IMR-90 (cell line): ENCODE results near the gene ACOXL. TPM values are rescaled to one million over a fixed set of nuclear protein-coding genes. Genes with fewer than 3 reads are reported as not detected.

Experiments used
- ATAC-seq: fragments of 200-7000 bp; cut with Tn5 transposase; 2 replicates; pipeline ENCODE4 v1.9.1; 2020; ENCODE audit warnings: low read depth, mild to moderate bottlenecking, moderate library complexity
- BruUV-seq: library from RNA; stranded (reverse); fragments of 400-500 nt; replicated peaks from 2 replicates; lab custom pipeline; 2021; lab: Mats Ljungman, UMichigan
- CTCF ChIA-PET: fragments of 300-600 bp; formaldehyde crosslinking; extraction: SDS; loops from one replicate; lab custom pipeline; 2021; ENCODE audit warnings: antibody characterized with exemption; lab: Yijun Ruan, JAX
- POLR2A ChIA-PET: fragments of 300-600 bp; sonication (Branson Sonifier 250); formaldehyde crosslinking; loops from one replicate; lab custom pipeline; 2022; ENCODE audit warnings: antibody characterized with exemption; ENCODE audit not compliant: unreplicated experiment; lab: Charles Lee
- DNase-seq: peaks from one replicate; pipeline ENCODE4 v3.0.0; 2013
- H2AFZ ChIP-seq: replicated peaks from 2 replicates; pipeline ENCODE3; 2013; ENCODE audit warnings: low read length, mild to moderate bottlenecking; ENCODE audit not compliant: poor library complexity
- H2AK5ac ChIP-seq: 2 replicates; pipeline ENCODE4 v1.6.1; 2013; ENCODE audit warnings: low read depth, low read length, inconsistent platforms
- H2AK9ac ChIP-seq: replicated peaks from 2 replicates; pipeline ENCODE3; 2013; ENCODE audit warnings: mild to moderate bottlenecking, low read depth, low read length, moderate library complexity; ENCODE audit not compliant: poor library complexity
- H2BK120ac ChIP-seq: 2 replicates; pipeline ENCODE4 v1.6.1; 2013; ENCODE audit warnings: low read depth, low read length, inconsistent platforms
- H2BK15ac ChIP-seq: 3 replicates; pipeline ENCODE4 v1.6.1; 2013; ENCODE audit warnings: low read depth, low read length, inconsistent platforms
- H2BK20ac ChIP-seq: 2 replicates; pipeline ENCODE4 v1.6.1; 2013; ENCODE audit warnings: low read depth, mild to moderate bottlenecking, inconsistent platforms, low read length, moderate library complexity
- H2BK5ac ChIP-seq: 2 replicates; pipeline ENCODE4 v1.6.1; 2013; ENCODE audit warnings: mild to moderate bottlenecking, low read depth, low read length, inconsistent platforms; ENCODE audit not compliant: poor library complexity, severe bottlenecking
- H3K14ac ChIP-seq: replicated peaks from 2 replicates; pipeline ENCODE4 v1.6.1; 2013; ENCODE audit warnings: low read depth, low read length, inconsistent platforms
- H3K18ac ChIP-seq: 2 replicates; pipeline ENCODE4 v1.6.1; 2013; ENCODE audit warnings: low read depth, low read length, control low read depth
- H3K23ac ChIP-seq: 2 replicates; pipeline ENCODE4 v1.6.1; 2013; ENCODE audit warnings: low read depth, low read length, inconsistent platforms
- H3K27ac ChIP-seq: 2 replicates; pipeline ENCODE4 v1.5.1; 2013; ENCODE audit warnings: mild to moderate bottlenecking, control low read depth, low read length; ENCODE audit not compliant: insufficient read depth
- H3K27me3 ChIP-seq: 2 replicates; pipeline ENCODE4 v1.6.1; 2013; ENCODE audit warnings: low read length; ENCODE audit not compliant: control insufficient read depth, insufficient read depth
- H3K36me3 ChIP-seq: 2 replicates; pipeline ENCODE4 v1.6.1; 2013; ENCODE audit warnings: low read length, mixed read lengths; ENCODE audit not compliant: control insufficient read depth, insufficient read depth
- H3K4ac ChIP-seq: 2 replicates; pipeline ENCODE4 v1.6.1; 2013; ENCODE audit warnings: low read depth, low read length, inconsistent platforms
- H3K4me1 ChIP-seq: 2 replicates; pipeline ENCODE4 v1.6.1; 2013; ENCODE audit warnings: low read length, mixed read lengths; ENCODE audit not compliant: control insufficient read depth, insufficient read depth
- H3K4me2 ChIP-seq: 2 replicates; pipeline ENCODE4 v1.6.1; 2013; ENCODE audit warnings: low read depth, mild to moderate bottlenecking, control low read depth, low read length, moderate library complexity
- H3K4me3 ChIP-seq: 2 replicates; pipeline ENCODE4 v1.5.1; 2013; ENCODE audit warnings: low read depth, mild to moderate bottlenecking, control low read depth, low read length, moderate library complexity; ENCODE audit not compliant: insufficient read depth
- H3K56ac ChIP-seq: 2 replicates; pipeline ENCODE4 v1.6.1; 2013; ENCODE audit warnings: low read length, inconsistent platforms; ENCODE audit not compliant: insufficient read depth; ENCODE audit errors: extremely low read depth
- H3K79me1 ChIP-seq, 2 experiments: 2 replicates each; pipeline ENCODE4 v1.6.1; 2013; ENCODE audit warnings: low read length in 2 of 2, inconsistent platforms in 1 of 2, low read depth in 1 of 2
- H3K9ac ChIP-seq: 2 replicates; pipeline ENCODE4 v1.6.1; 2013; ENCODE audit warnings: low read depth, low read length, control low read depth
- H3K9me1 ChIP-seq: 2 replicates; pipeline ENCODE4 v1.6.1; 2013; ENCODE audit warnings: low read length, inconsistent platforms; ENCODE audit not compliant: insufficient read depth
- H3K9me3 ChIP-seq: 2 replicates; pipeline ENCODE4 v1.6.1; 2013; ENCODE audit warnings: low read length; ENCODE audit not compliant: control insufficient read depth, insufficient read depth
- H4K20me1 ChIP-seq: 2 replicates; pipeline ENCODE4 v1.6.1; 2013; ENCODE audit warnings: low read length, inconsistent platforms; ENCODE audit not compliant: insufficient read depth
- H4K5ac ChIP-seq: 2 replicates; pipeline ENCODE4 v1.6.1; 2013; ENCODE audit warnings: mild to moderate bottlenecking, low read depth, low read length, control low read depth
- H4K8ac ChIP-seq, 2 experiments: 2 replicates each; pipeline ENCODE4 v1.6.1; 2013; ENCODE audit warnings: low read depth in 2 of 2, low read length in 2 of 2, control low read depth in 1 of 2, inconsistent platforms in 1 of 2
- H4K91ac ChIP-seq: 2 replicates; pipeline ENCODE4 v1.6.1; 2013; ENCODE audit warnings: low read depth, low read length, inconsistent platforms; ENCODE audit not compliant: insufficient read depth
- CTCF ChIP-seq: conservative IDR thresholded peaks from 2 replicates; pipeline ENCODE4 v1.5.1; 2012; ENCODE audit warnings: mild to moderate bottlenecking, low read depth, low read length, improper control_type of control experiment
- POLR2A ChIP-seq: IDR thresholded peaks from 2 replicates; pipeline ENCODE4 v1.6.1; 2012; ENCODE audit warnings: mild to moderate bottlenecking, low read depth, low read length
- WGBS, 2 experiments: methylation state at CpG; one replicate each; pipeline versions ENCODE4 v1.1.5 to v1.1.7; 2013; ENCODE audit warnings: missing lambda C conversion rate in 2 of 2; ENCODE audit not compliant: insufficient read length in 1 of 2; ENCODE audit errors: extremely low coverage in 2 of 2; 5-methylcytosine and 5-hydroxymethylcytosine counted together
- dilution Hi-C: fragments of 300-500 bp; cut with HindIII; formaldehyde crosslinking; loops from one replicate; pipeline ENCODE4 v1.14.3; 2018; ENCODE audit warnings: low sequenced_read_pairs; ENCODE audit not compliant: unreplicated experiment
- in situ Hi-C: fragments of 300-500 bp; cut with MboI; formaldehyde crosslinking; loops from 3 replicates; pipeline ENCODE4 v1.14.3; 2019; ENCODE audit warnings: low sequenced_read_pairs, inconsistent platforms, mixed read lengths
- intact Hi-C: fragments of 100-400 bp; cut with micrococcal nuclease; formaldehyde crosslinking; loops from 2 replicates; pipeline ENCODE4 v1.10.0; 2022
- polyA plus RNA-seq, 3 experiments: library from polyadenylated mRNA; depleted of rRNA; stranded (reverse); fragments of >200 nt; gene quantifications; 2 replicates each; pipeline ENCODE4 v1.2.3, GENCODE V29; 2012; ENCODE audit warnings: low replicate concordance in 1 of 3
- total RNA-seq: library from RNA; depleted of rRNA; stranded (reverse); fragments of >200 nt; gene quantifications from 2 replicates; pipeline ENCODE4 v1.2.3, GENCODE V29; 2012
- TF ChIP-seq, protein P1 (sequence below): fragments of 150-350 bp; IDR thresholded peaks from 2 replicates; pipeline ENCODE4 v1.6.1; 2017; ENCODE audit warnings: mild to moderate bottlenecking, antibody characterized with exemption, low read length, low read depth

ACOXL gene
- total and polyA plus RNA-seq, 2 of the 4 experiments (the other 2 are of a cell fraction): not detected

DNA sequence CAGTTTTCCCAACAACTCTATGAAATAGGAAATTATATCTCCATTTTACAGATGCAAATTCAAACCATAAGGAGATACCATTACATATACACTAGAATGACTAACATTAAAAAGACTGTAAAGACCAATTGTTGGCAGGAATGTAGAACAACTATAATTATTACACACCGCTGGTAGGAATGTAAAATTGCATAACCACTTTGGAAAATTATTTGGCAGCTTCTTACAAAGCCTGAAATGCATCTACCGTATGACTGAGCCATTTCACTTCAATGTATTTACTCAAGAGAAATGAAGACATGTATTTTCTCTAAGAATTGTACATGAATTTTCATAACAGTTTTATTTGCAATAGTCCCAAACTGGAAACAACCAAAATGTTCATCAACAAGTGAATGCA, 199.3 kb downstream of the ACOXL start:
- ATAC-seq (no peak), DNase-seq (peak; percentile 15)
- no peak overlapping the region for H2BK15ac ChIP-seq
- no peak overlapping the region for H2BK5ac ChIP-seq
- TF ChIP-seq POLR2A: no peak
- no peak for TF ChIP-seq CTCF
- TF ChIP-seq, protein P1, sequence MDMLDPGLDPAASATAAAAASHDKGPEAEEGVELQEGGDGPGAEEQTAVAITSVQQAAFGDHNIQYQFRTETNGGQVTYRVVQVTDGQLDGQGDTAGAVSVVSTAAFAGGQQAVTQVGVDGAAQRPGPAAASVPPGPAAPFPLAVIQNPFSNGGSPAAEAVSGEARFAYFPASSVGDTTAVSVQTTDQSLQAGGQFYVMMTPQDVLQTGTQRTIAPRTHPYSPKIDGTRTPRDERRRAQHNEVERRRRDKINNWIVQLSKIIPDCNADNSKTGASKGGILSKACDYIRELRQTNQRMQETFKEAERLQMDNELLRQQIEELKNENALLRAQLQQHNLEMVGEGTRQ: no peak
- H2BK120ac ChIP-seq: no peak overlapping the region
- H2AFZ ChIP-seq: no peak overlapping the region
- no CpG with 5 or more reads among the region's 2 CpGs for WGBS, 2 experiments
- no peaks in the 10 kb centered on the region for H4K20me1 ChIP-seq
- no peak overlapping the region for H3K23ac ChIP-seq
- dilution Hi-C loops (no loop called here), intact Hi-C loops (no loop called here), in situ Hi-C loops (no loop called here)
- no peak overlapping the region for H3K4ac ChIP-seq
- no TSS peak for BruUV-seq
- no peaks in the 10 kb centered on the region for H3K9me1 ChIP-seq
- no peak overlapping the region for H2BK20ac ChIP-seq
- H4K5ac ChIP-seq: no peak overlapping the region
- H3K4me3 ChIP-seq: no peak overlapping the region
- ChIA-PET CTCF (no interaction called here), POLR2A (no interaction called here)
- H3K79me1 ChIP-seq: no peaks in the 10 kb centered on the region
- H4K8ac ChIP-seq: no peak overlapping the region
- H2AK9ac ChIP-seq: no peak overlapping the region
- no peak overlapping the region for H3K27ac ChIP-seq
- H3K4me1 ChIP-seq: no peaks in the 10 kb centered on the region
- 0 out of 2 replicates have a peak, but pooled peaks cover 2% of the 10 kb centered on the region for H3K9me3 ChIP-seq
- H3K27me3 ChIP-seq: no peaks in the 10 kb centered on the region
- H3K56ac ChIP-seq: no peak overlapping the region
- no peak overlapping the region for H3K14ac ChIP-seq
- H2AK5ac ChIP-seq: no peak overlapping the region
- no peak overlapping the region for H3K18ac ChIP-seq
- no peak overlapping the region for H3K4me2 ChIP-seq
- H3K9ac ChIP-seq: no peak overlapping the region
- no peak overlapping the region for H4K91ac ChIP-seq
- no peaks in the 10 kb centered on the region for H3K36me3 ChIP-seq
